GM12878 (cell line): ENCODE results near the gene ARHGEF6. TPM values are rescaled to one million over a fixed set of nuclear protein-coding genes. Genes with fewer than 3 reads are reported as not detected.

Source experiments
- ATAC-seq: fragments of 200-7000 bp; cut with Tn5 transposase; 3 replicates; pipeline ENCODE4 v1.9.1; 2020; ENCODE audit warnings: mild to moderate bottlenecking, moderate library complexity
- BruUV-seq: library from RNA; stranded (reverse); fragments of 400-500 nt; replicated peaks from 2 replicates; lab custom pipeline; 2021; lab: Mats Ljungman, UMichigan
- CTCF ChIA-PET: fragments of 300-600 bp; sonication (Branson Sonifier 250); formaldehyde crosslinking; extraction: SDS; loops from one replicate; lab custom pipeline; 2021; ENCODE audit warnings: inconsistent platforms; lab: Yijun Ruan, JAX
- POLR2A ChIA-PET: fragments of 350-600 bp; formaldehyde crosslinking; extraction: SDS; loops from one replicate; lab custom pipeline; 2021; ENCODE audit warnings: inconsistent platforms; lab: Charles Lee
- RAD21 ChIA-PET: fragments of 300-600 bp; sonication (Branson Sonifier 250); formaldehyde crosslinking; loops from one replicate; lab custom pipeline; 2023; ENCODE audit warnings: antibody characterized with exemption; ENCODE audit not compliant: unreplicated experiment; lab: Charles Lee
- SMC1A ChIA-PET: fragments of 300-600 bp; sonication (Branson Sonifier 250); formaldehyde crosslinking; loops from one replicate; lab custom pipeline; 2023; ENCODE audit not compliant: unreplicated experiment, uncharacterized antibody; lab: Charles Lee
- DNase-seq: peaks from one replicate; pipeline ENCODE4 v3.0.0-alpha.2; 2011; ENCODE audit warnings: low read depth, low spot score
- FAIRE-seq: peaks from 3 replicates; lab custom pipeline; 2011; peaks lifted over from hg19 to GRCh38; lab: Jason Lieb, UNC
- H2AFZ ChIP-seq: 2 replicates; pipeline ENCODE4 v1.6.0; 2011; ENCODE audit warnings: low read depth, low read length, control low read depth; ENCODE audit not compliant: control insufficient read depth
- H3K27ac ChIP-seq: 2 replicates; pipeline ENCODE4 v1.5.1; 2011; ENCODE audit warnings: control low read depth; ENCODE audit not compliant: control insufficient read depth, insufficient read depth
- H3K27me3 ChIP-seq, 2 experiments: replicated peaks in 1 of 2; 2 replicates each; pipeline versions ENCODE4 v1.6.0 to v1.6.1; 2011; ENCODE audit warnings: low read length in 1 of 2; ENCODE audit not compliant: control insufficient read depth in 2 of 2, insufficient read depth in 2 of 2
- H3K36me3 ChIP-seq, 2 experiments: 2 replicates each; pipeline ENCODE4 v1.5.1; 2011; ENCODE audit warnings: low read length in 1 of 2; ENCODE audit not compliant: control insufficient read depth in 2 of 2, insufficient read depth in 2 of 2
- H3K4me1 ChIP-seq: 2 replicates; pipeline ENCODE4 v1.6.1; 2011; ENCODE audit warnings: mild to moderate bottlenecking, low read length, moderate library complexity, mixed read lengths; ENCODE audit not compliant: control insufficient read depth, insufficient read depth
- H3K4me2 ChIP-seq: 2 replicates; pipeline ENCODE4 v1.6.0; 2011; ENCODE audit warnings: control low read depth; ENCODE audit not compliant: control insufficient read depth, insufficient read depth
- H3K4me3 ChIP-seq: fragments of 200-600 bp; sonication (generic); 2 replicates; pipeline ENCODE4 v1.5.1; 2016
- H3K79me2 ChIP-seq: 2 replicates; pipeline ENCODE4 v1.6.0; 2011; ENCODE audit warnings: low read length; ENCODE audit not compliant: control insufficient read depth, insufficient read depth
- H3K9ac ChIP-seq: 2 replicates; pipeline ENCODE4 v1.8.0; 2011; ENCODE audit warnings: low read length, control low read depth, mixed read lengths; ENCODE audit not compliant: control insufficient read depth, insufficient read depth
- H3K9me3 ChIP-seq: replicated peaks from 3 replicates; pipeline ENCODE4 v1.5.1; 2011; ENCODE audit warnings: mild to moderate bottlenecking, low read length; ENCODE audit not compliant: control insufficient read depth, insufficient read depth
- H4K20me1 ChIP-seq: 2 replicates; pipeline ENCODE4 v1.6.0; 2011; ENCODE audit not compliant: control insufficient read depth, insufficient read depth
- BCL3 ChIP-seq: IDR thresholded peaks from 2 replicates; pipeline ENCODE4 v1.6.1; 2011; ENCODE audit warnings: borderline replicate concordance, low read depth, mild to moderate bottlenecking, moderate library complexity, low read length; ENCODE audit not compliant: insufficient read depth, poor library complexity, severe bottlenecking
- BHLHE40 ChIP-seq, 2 experiments: fragments of 450-650 bp in 1 of 2; IDR thresholded peaks; 2 replicates each; pipeline ENCODE4 v1.6.1; 2011 to 2017; ENCODE audit warnings: low read depth in 2 of 2, borderline replicate concordance in 1 of 2, improper control_type of control experiment in 1 of 2, low read length in 1 of 2, mild to moderate bottlenecking in 1 of 2
- CBFB ChIP-seq: IDR thresholded peaks from 2 replicates; pipeline ENCODE4 v1.6.1; 2016; ENCODE audit warnings: antibody characterized with exemption, low read depth
- CEBPZ ChIP-seq: fragments of 150-350 bp; IDR thresholded peaks from 2 replicates; pipeline ENCODE4 v1.6.1; 2016; ENCODE audit warnings: low read depth, low read length
- EGR1 ChIP-seq, 2 experiments: IDR thresholded peaks; 1 replicate in 1 of 2; 2 replicates in 1 of 2; pipeline ENCODE4 v1.6.1; 2011 to 2012; ENCODE audit warnings: low read depth in 2 of 2, low read length in 2 of 2, borderline replicate concordance in 1 of 2, mild to moderate bottlenecking in 1 of 2, moderate library complexity in 1 of 2
- MXI1 ChIP-seq: fragments of 150-350 bp; IDR thresholded peaks from 2 replicates; pipeline ENCODE4 v1.6.1; 2011; ENCODE audit warnings: low read depth, mild to moderate bottlenecking, inconsistent platforms, low read length, improper control_type of control experiment
- PBX3 ChIP-seq: IDR thresholded peaks from 2 replicates; pipeline ENCODE4 v1.6.1; 2011; ENCODE audit warnings: mild to moderate bottlenecking, low read depth, low read length, moderate library complexity; ENCODE audit not compliant: insufficient replicate concordance
- RELB ChIP-seq: fragments of 450-650 bp; IDR thresholded peaks from 2 replicates; pipeline ENCODE4 v1.6.1; 2017; ENCODE audit warnings: low read depth, mild to moderate bottlenecking, moderate library complexity
- SMAD5 ChIP-seq: IDR thresholded peaks from 2 replicates; pipeline ENCODE4 v1.6.1; 2016; ENCODE audit warnings: antibody characterized with exemption, low read depth
- WRNIP1 ChIP-seq: IDR thresholded peaks from 2 replicates; pipeline ENCODE4 v1.6.1; 2011; ENCODE audit warnings: low read depth, low read length, improper control_type of control experiment, borderline replicate concordance
- ZNF274 ChIP-seq: IDR thresholded peaks from one replicate; pipeline ENCODE4 v1.8.0; 2011; ENCODE audit not compliant: insufficient read length, insufficient read depth
- WGBS: methylation state at CpG from one replicate; pipeline ENCODE4 v1.1.6; 2016; ENCODE audit warnings: low lambda C conversion rate; ENCODE audit not compliant: insufficient replicate concordance, insufficient coverage; ENCODE audit errors: missing lambda C conversion rate; 5-methylcytosine and 5-hydroxymethylcytosine counted together
- in situ Hi-C: fragments of 300-500 bp; cut with MboI; formaldehyde crosslinking; loops from 9 replicates; pipeline ENCODE4 v1.14.3; 2018; ENCODE audit warnings: mixed read lengths
- intact Hi-C: fragments of 100-400 bp; cut with micrococcal nuclease; formaldehyde crosslinking; loops from one replicate; pipeline ENCODE4 v1.14.2; 2022; ENCODE audit not compliant: unreplicated experiment
- polyA plus RNA-seq, 11 experiments: library from polyadenylated mRNA; depleted of rRNA in 4 of 11; unstranded in 6 of 11; stranded (reverse) in 5 of 11; fragments of >200 nt; fragmentation: Nextera tagmentation in 4 of 11; fragmentation: Illumina TruSeq in 1 of 11; extraction: Ambion mirVana in 4 of 11; extraction: Trizol in 1 of 11; gene quantifications; 1 replicate in 1 of 11; 2 replicates in 10 of 11; pipeline versions ENCODE4 v1.2.1 to v1.2.3, GENCODE V29; 2011 to 2016; ENCODE audit warnings: inconsistent platforms in 2 of 11, missing spikeins in 2 of 11, low read depth in 1 of 11
- total RNA-seq, 4 experiments: library from RNA; depleted of rRNA in 3 of 4; stranded (reverse); fragments of >200 nt in 3 of 4; fragmentation: Illumina TruSeq in 1 of 4; extraction: Trizol in 1 of 4; gene quantifications; 2 replicates each; pipeline versions ENCODE4 v1.2.1 to v1.2.3, GENCODE V29; 2013 to 2021

The ARHGEF6 gene
- total and polyA plus RNA-seq, 10 of the 15 experiments (the other 5 are each of a cell fraction or from before 2014, with no cell fraction given): 5.4 to 29.7 (median 18.0) TPM

- TF ChIP-seq BHLHE40 (IDR thresholded peaks at IDR 0.05; ENCODE audit: borderline replicate concordance in 1 of 2, low read depth in 2 of 2, low read length in 1 of 2): peak in 1 of 2 experiments; percentile 18; a peak in 1 of 4 replicates
Measured at GRCh38 chrX:136767104-136767941, 13.4 kb downstream of the ARHGEF6 start (continued).

GRCh38 chrX:136766785-136767103 lies 14.0 kb downstream of the ARHGEF6 start:
- RAD21 ChIA-PET: interaction anchor here (1.5 to 1.7 kb wide), 2 partner anchors 14 to 51 kb away, joined by 3 to 5 read pairs; no protein-coding TSS in a partner anchor
- Histone ChIP-seq H3K4me3 (peak overlapping the region; percentile 68), H3K4me2 (peak overlapping the region; percentile 60), H3K9ac (peak overlapping the region; percentile 68; the same call in 1 of the 2 replicates), H3K79me2 (no peaks in the 10 kb centered on the region), H3K9me3 (no peaks in the 10 kb centered on the region; the same call in 2 of the 3 replicates), H3K27ac (no peak overlapping the region), H3K27me3 (no peaks in the 10 kb centered on the region), H2AFZ (no peak overlapping the region; the same call in none of the 2 replicates), H3K4me1 (peaks cover 10% of the 10 kb centered on the region), H4K20me1 (no peaks in the 10 kb centered on the region), H3K36me3 (no peaks in the 10 kb centered on the region; a peak in 1 of 4 replicates)
- 35% methylated on average over 19 of the region's 19 CpGs for WGBS
- BruUV-seq: no TSS peak
- no peak for DNase-seq
- in situ Hi-C loops: no loop called here
- peak; percentile 3 for ATAC-seq
- CTCF ChIA-PET: interaction anchor here (0.6 to 1.8 kb wide), 4 partner anchors 13 to 101 kb away, joined by 3 to 4 read pairs (median 3); no protein-coding TSS in a partner anchor
- POLR2A ChIA-PET: interaction anchor here (2.5 kb wide), 1 partner anchor 11 kb away, joined by 7 read pairs; no protein-coding TSS in a partner anchor
- intact Hi-C loops: loop anchor here (5.0 kb wide), 2 partner anchors 54 to 161 kb away; no protein-coding TSS in a partner anchor
- FAIRE-seq: no peak
- SMC1A ChIA-PET: interaction anchor here (0.6 to 2.3 kb wide), 5 partner anchors 13 to 112 kb away, joined by 3 to 6 read pairs (median 5); no protein-coding TSS in a partner anchor
- no peak for TF ChIP-seq WRNIP1
- no peak for TF ChIP-seq PBX3
- TF ChIP-seq EGR1 (IDR thresholded peaks at IDR 0.05; ENCODE audit: borderline replicate concordance in 1 of 2, low read depth in 2 of 2, low read length in 2 of 2): no peak
- no peak for TF ChIP-seq RELB
- TF ChIP-seq SMAD5: no peak
- TF ChIP-seq ZNF274: no peak
- no peak for TF ChIP-seq MXI1
- TF ChIP-seq CEBPZ: no peak
- no peak for TF ChIP-seq BCL3
- no peak for TF ChIP-seq CBFB
